Ishikawa (cell line): Measurements from ENCODE around the gene RPL12.

Source experiments
- CREB1 ChIP-seq: IDR thresholded peaks from 2 replicates; pipeline ENCODE4 v1.6.1; 2012; ENCODE audit warnings: low read depth
- EGR1 ChIP-seq: IDR thresholded peaks from 2 replicates; pipeline ENCODE4 v1.6.1; 2012
- EP300 ChIP-seq: IDR thresholded peaks from 2 replicates; pipeline ENCODE4 v1.6.1; 2012; ENCODE audit warnings: borderline replicate concordance
- FOXM1 ChIP-seq: IDR thresholded peaks from 2 replicates; pipeline ENCODE4 v1.6.1; 2012; ENCODE audit warnings: low read depth, borderline replicate concordance
- MAX ChIP-seq: IDR thresholded peaks from 2 replicates; pipeline ENCODE4 v1.6.1; 2012
- NFIC ChIP-seq: IDR thresholded peaks from 2 replicates; pipeline ENCODE4 v1.6.1; 2012
- RAD21 ChIP-seq: IDR thresholded peaks from 2 replicates; pipeline ENCODE4 v1.6.1; 2012; ENCODE audit warnings: low read depth
- TAF1 ChIP-seq: IDR thresholded peaks from 2 replicates; pipeline ENCODE4 v1.6.1; 2012; ENCODE audit warnings: low read depth, mild to moderate bottlenecking
- TCF12 ChIP-seq: IDR thresholded peaks from 2 replicates; pipeline ENCODE4 v1.6.1; 2012; ENCODE audit warnings: low read depth
- TEAD4 ChIP-seq: IDR thresholded peaks from 2 replicates; pipeline ENCODE4 v1.6.1; 2012
- USF1 ChIP-seq: IDR thresholded peaks from 2 replicates; pipeline ENCODE4 v1.6.1; 2012
- YY1 ChIP-seq: IDR thresholded peaks from 2 replicates; pipeline ENCODE4 v1.6.1; 2012; ENCODE audit warnings: low read depth
- ZBTB7A ChIP-seq: IDR thresholded peaks from 2 replicates; pipeline ENCODE4 v1.6.1; 2012; ENCODE audit warnings: low read depth
- TF ChIP-seq, protein P1 (sequence below): IDR thresholded peaks from 2 replicates; pipeline ENCODE4 v1.6.1; 2012; ENCODE audit warnings: low read depth, mild to moderate bottlenecking

The RPL12 gene

GRCh38 chr9:127449332-127449966 is 1.8 kb downstream of the RPL12 start:
- TF ChIP-seq TEAD4: no peak
- TF ChIP-seq, protein P1, sequence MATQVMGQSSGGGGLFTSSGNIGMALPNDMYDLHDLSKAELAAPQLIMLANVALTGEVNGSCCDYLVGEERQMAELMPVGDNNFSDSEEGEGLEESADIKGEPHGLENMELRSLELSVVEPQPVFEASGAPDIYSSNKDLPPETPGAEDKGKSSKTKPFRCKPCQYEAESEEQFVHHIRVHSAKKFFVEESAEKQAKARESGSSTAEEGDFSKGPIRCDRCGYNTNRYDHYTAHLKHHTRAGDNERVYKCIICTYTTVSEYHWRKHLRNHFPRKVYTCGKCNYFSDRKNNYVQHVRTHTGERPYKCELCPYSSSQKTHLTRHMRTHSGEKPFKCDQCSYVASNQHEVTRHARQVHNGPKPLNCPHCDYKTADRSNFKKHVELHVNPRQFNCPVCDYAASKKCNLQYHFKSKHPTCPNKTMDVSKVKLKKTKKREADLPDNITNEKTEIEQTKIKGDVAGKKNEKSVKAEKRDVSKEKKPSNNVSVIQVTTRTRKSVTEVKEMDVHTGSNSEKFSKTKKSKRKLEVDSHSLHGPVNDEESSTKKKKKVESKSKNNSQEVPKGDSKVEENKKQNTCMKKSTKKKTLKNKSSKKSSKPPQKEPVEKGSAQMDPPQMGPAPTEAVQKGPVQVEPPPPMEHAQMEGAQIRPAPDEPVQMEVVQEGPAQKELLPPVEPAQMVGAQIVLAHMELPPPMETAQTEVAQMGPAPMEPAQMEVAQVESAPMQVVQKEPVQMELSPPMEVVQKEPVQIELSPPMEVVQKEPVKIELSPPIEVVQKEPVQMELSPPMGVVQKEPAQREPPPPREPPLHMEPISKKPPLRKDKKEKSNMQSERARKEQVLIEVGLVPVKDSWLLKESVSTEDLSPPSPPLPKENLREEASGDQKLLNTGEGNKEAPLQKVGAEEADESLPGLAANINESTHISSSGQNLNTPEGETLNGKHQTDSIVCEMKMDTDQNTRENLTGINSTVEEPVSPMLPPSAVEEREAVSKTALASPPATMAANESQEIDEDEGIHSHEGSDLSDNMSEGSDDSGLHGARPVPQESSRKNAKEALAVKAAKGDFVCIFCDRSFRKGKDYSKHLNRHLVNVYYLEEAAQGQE: no peak
- TF ChIP-seq YY1: no peak
- TF ChIP-seq EP300: no peak
- no peak for TF ChIP-seq EGR1

GRCh38 chr9:127448112-127448805 is 2.9 kb downstream of the RPL12 start:
- TF ChIP-seq FOXM1 (no peak), NFIC (no peak), ZBTB7A (no peak)

DNA sequence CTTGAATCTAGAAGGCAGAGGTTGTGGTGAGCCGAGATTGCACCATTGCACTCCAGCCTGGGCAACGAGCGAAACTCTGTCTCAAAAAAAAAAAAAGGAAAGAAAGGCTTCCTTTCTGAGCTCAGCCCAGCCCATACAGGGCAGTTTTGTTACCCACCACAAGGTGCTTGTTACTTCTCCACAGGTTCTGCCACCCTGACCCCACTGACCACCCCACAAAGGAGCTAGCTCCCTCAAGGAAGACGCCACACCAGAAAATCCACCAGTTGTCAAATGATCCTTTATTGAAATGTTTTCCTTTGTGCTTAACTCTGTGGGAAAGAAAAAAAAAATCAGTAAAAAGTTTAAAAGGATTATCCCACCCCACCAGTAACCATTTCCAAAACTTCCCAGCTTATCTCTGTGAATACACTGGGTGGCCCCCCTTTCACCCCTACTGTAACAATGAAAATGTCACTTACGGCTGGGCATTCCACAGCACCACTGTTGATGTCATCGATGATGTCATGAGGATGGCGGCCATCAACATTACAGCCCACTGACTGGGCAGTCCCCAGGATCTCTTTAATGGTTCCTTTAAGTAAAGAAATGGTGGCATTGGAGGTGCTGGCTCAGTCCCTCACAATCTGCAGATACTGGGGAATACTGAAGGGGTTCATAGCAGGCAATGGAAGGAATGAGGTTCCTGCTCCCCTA is 3.6 kb downstream of the RPL12 start:
- TF ChIP-seq, protein P1: no peak
- TF ChIP-seq CREB1: 0 out of 2 replicates have a peak, but pooled peaks have one; percentile 30

DNA sequence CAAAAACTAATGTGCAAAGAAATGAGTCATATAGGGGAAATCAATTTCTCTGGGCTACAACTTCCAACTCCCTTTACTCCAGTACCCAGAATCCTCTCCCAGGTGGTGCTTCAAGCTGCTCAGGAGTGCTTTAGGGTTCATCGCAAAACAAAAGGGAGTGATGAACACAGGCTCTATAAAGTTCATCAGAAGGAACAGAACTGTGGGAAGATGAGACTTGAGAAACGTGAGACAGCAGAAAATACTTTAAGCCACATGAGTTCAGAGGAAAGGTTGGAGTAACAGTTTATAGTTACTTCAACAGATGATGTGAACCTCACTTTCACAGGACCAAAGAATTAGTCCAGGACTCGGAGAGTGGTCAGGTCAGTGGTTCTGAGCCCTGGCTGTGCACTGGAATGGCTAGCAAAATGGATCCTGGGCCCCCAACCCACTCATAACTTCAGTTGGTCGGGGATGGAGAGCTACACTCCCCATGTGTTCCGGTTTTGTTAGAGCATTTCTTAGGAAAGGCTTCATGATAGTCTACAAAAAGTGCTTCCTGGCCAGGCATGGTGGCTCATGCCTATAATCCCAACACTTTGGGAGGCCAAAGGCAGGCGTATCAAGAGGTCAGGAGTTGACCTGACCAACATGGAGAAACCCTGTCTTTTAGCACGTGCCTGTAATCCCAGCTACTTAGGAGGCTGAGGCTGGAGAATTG is 4.3 kb downstream of the RPL12 start:
- TF ChIP-seq TCF12 (no peak), TAF1 (no peak), USF1 (no peak), YY1 (no peak)
- TF ChIP-seq, protein P1: no peak

- no peak for TF ChIP-seq NFIC
- TF ChIP-seq, protein P1: no peak
- no peak for TF ChIP-seq RAD21
- no peak for TF ChIP-seq ZBTB7A
- TF ChIP-seq YY1: no peak
- no peak for TF ChIP-seq TCF12
- no peak for TF ChIP-seq EP300
- TF ChIP-seq USF1: no peak
- TF ChIP-seq MAX: no peak
- no peak for TF ChIP-seq TEAD4
- TF ChIP-seq FOXM1: no peak
Measured at GRCh38 chr9:127445851-127446712, 5.1 kb downstream of the RPL12 start.
